Subcutaneous adipose tissue (tissue), 4 donors: ENCODE data around the gene LRRC4C. TPM values are rescaled to one million over a fixed set of nuclear protein-coding genes. Genes with fewer than 3 reads are reported as not detected.

Experiments
- total RNA-seq, 4 donors: library from RNA; depleted of rRNA; stranded (reverse); fragments of >200 nt; gene quantifications; one replicate each; pipeline ENCODE4 v1.1.0, GENCODE V29; 2016
- TF ChIP-seq, protein P1 (sequence below): fragments of 450-650 bp; IDR thresholded peaks from one replicate; pipeline ENCODE4 v1.5.1; 2016; ENCODE audit warnings: low read depth, mild to moderate bottlenecking, control low read depth, antibody characterized with exemption, moderate library complexity

LRRC4C gene
- total RNA-seq, 4 donors from 2014 or later = 0.16 to 1.3 (median 1.0) TPM; not detected in 1

DNA sequence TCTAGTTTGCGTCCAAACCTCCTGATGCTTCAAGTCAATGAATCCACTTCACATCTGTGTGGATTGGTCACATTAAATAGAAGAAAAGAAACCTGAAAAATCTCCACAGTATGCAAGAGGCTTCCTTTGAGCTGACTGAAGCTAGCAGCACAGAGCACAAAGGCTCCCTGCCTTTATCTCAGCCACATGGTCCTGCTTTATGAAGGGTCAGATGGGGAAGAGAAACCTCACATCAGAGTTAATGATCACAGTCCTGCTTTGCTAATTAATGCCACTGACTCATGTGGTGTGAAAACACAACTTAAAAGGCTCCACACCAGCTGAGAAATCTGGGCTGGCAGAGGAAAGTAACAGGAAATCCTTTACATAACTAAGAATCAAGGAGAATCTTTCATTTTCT, 1291.0 kb downstream of the LRRC4C start:
- TF ChIP-seq, protein P1, sequence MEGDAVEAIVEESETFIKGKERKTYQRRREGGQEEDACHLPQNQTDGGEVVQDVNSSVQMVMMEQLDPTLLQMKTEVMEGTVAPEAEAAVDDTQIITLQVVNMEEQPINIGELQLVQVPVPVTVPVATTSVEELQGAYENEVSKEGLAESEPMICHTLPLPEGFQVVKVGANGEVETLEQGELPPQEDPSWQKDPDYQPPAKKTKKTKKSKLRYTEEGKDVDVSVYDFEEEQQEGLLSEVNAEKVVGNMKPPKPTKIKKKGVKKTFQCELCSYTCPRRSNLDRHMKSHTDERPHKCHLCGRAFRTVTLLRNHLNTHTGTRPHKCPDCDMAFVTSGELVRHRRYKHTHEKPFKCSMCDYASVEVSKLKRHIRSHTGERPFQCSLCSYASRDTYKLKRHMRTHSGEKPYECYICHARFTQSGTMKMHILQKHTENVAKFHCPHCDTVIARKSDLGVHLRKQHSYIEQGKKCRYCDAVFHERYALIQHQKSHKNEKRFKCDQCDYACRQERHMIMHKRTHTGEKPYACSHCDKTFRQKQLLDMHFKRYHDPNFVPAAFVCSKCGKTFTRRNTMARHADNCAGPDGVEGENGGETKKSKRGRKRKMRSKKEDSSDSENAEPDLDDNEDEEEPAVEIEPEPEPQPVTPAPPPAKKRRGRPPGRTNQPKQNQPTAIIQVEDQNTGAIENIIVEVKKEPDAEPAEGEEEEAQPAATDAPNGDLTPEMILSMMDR = no peak

DNA sequence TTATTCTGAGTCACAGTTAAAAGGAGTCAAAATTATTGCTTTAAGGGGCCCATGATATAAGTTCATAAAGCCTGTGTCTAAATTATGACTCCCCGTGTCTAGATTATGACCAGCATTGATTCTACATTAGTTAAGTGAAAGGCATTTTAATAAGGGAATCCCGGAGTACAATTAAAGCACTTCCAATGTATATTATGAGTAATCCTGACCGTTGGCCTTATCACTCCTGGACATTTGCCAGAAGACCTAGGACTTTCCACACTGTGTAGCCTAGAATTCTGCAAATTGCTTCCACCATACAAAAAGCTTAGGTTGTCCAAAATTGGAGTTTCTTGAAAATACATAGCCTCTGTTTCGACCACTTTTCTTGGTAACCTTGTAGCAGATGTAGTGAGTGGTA, 1292.6 kb downstream of the LRRC4C start:
- TF ChIP-seq, protein P1 = no peak

DNA sequence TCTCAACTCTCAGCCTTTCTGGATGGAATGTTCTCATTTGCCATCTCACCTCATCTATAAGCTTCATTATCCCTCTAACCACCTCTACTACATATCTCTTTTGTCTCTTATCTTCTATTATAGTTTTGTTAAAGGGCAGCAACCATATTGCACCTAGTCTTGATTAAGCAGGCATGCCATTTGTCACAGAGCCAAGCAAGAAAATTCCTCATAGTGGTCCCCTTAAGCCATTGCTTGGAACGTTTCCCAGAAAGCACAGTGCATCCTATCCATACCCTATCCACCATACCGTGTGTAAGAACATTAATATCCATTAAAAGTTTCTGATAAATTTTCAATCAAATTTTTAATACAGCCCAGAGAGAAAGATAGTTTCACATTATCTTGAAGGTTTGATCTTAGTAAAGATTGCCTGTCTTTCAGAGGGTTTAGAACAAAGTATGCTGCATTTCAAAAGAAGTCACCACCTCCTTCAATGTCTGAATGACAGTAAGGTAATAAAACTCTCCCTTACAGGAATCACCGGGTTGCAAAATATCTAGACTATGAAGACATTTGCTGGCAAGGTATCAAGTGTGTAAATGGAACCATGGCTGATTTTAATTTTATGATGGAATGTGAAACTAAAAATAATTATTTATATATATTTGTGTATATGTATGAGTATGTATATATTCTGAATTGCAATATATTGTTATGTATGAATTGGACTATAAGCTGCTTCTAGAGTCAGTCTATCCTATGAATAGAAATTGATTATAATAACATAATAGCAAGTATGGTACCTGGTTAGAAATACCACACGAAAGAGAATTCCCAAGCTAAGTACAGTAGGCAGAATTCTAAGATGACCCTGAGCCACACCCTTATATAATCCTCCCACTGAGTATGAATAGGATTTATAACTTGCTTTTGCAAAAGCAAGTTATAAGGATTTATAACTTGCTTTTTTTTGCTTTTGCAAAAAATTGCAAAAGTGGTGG, 1296.3 kb downstream of the LRRC4C start:
- TF ChIP-seq, protein P1 = no peak

DNA sequence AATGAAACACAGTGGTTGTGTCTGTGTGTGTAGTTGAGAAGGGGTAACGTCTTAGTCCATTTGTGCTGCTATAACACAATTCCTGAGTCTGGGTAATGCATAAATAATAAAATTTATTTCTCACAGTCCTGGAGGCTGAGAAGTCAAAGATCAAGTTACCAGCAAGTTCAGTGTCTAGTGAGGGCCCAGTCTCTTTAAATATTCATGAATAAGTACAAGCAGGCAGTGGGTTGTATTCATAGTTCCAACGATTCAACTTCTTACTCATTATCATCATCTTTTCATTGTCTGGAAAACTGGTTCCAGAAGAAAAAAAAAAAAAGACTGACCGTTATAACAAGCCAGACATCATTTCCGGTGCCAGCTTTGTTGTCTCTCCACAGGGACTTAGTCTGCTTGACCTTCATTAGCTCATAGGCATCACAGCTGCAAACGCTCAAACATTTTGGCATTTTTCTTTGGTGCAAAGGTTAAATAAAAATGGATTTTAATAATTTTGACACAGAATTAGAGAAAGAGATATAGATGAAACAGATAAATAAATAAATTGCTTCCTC, 1297.5 kb downstream of the LRRC4C start:
- TF ChIP-seq, protein P1 = no peak

DNA sequence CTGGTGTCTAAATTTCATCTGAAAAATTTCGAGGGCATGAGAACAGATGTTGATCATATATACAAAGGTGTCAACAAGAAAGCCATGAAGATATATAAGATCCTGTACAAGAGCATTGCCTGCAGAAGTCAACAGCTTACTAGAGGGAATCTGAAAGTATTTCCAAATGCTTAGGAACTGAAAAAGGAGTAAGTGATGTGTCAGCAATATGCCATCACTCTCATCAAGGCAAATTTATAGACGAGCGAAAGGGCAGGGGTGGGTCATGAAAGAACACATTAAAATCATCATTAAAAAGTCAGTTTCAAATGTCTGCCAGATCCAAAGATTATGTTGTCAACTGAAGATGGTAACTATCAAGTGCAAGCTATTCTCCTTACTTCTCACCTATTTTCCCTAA, 1299.0 kb downstream of the LRRC4C start:
- TF ChIP-seq, protein P1 = no peak

DNA sequence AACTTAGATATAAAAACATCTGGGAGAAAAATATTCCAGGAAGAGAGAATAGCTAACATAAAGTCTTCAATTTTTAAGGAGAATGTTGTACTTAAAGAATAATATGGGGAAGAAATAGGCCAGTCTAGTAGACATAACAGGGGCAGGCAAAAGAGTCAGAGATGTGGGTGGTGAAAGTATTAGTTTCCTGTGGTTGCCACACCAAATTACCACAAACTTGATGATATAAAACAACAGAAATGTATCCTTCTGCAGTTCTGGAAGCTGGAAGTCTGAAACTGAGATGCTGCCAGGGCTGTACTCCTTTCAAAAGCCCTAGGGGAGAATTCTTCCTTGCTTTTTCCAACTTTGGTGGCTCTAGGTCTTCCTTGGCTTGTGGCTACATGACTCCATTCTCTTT, 1309.7 kb downstream of the LRRC4C start:
- TF ChIP-seq, protein P1 = no peak

DNA sequence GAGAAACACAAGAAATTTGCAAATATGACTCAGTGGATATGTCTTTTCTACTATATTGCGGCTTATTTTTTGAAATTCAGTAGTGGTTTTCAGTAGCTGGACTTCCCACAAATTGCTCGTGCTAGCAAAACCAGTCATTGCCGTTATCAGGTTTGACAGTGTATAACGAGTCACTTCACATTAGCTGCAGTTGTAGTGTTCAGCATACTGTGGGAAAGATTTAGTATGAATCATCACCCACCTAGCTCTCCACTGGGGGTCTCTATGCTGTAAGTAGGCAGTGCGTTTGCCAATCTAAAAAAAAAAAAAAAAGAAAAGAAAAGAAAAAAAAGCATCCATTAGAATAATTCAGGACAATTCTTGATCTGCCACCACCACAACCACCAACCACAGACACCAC, 1318.9 kb downstream of the LRRC4C start:
- TF ChIP-seq, protein P1 = no peak
